ENCODE results near the gene SPTBN1. TPM values are rescaled to one million over a fixed set of nuclear protein-coding genes. Genes with fewer than 3 reads are reported as not detected.

The SPTBN1 gene
- total and polyA plus RNA-seq, 2 of the 13 experiments (the other 11 are each of a cell fraction or from before 2014, with no cell fraction given): 123 to 299 TPM

DNA sequence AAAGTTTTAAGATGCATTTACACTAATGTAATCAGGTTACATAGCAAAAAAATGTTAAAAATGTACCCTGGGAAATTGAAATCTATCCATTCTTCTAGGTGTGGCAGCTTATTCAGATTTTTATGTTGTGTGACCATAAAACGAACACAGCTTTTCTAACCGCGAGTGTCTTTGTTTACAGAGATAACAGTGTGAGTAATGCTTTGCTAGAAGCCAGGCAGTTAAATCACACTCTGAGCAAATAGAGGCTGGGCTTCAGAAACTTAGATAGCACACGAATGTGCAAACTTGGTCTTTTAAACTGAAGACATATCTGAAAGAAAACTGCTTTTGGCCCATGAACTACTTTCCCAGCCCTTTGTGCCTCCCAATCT is 116.1 kb downstream of the SPTBN1 start (continued):
- TF ChIP-seq, protein P1, sequence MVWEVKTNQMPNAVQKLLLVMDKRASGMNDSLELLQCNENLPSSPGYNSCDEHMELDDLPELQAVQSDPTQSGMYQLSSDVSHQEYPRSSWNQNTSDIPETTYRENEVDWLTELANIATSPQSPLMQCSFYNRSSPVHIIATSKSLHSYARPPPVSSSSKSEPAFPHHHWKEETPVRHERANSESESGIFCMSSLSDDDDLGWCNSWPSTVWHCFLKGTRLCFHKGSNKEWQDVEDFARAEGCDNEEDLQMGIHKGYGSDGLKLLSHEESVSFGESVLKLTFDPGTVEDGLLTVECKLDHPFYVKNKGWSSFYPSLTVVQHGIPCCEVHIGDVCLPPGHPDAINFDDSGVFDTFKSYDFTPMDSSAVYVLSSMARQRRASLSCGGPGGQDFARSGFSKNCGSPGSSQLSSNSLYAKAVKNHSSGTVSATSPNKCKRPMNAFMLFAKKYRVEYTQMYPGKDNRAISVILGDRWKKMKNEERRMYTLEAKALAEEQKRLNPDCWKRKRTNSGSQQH (CRISPR knock-in tag; IDR thresholded peaks at IDR 0.05; ENCODE audit: low read depth): 0 out of 2 replicates have a peak, but pooled peaks have one; percentile 49
- TF ChIP-seq ZNF136 (CRISPR knock-in tag; IDR thresholded peaks at IDR 0.05; ENCODE audit: low read depth): no peak
- 0 out of 2 replicates have a peak, but pooled peaks have one; percentile 11 for TF ChIP-seq ZMAT3 (CRISPR knock-in tag; conservative IDR thresholded peaks at IDR 0.05)
- no peak for TF ChIP-seq ARID2 (CRISPR knock-in tag; IDR thresholded peaks at IDR 0.05; ENCODE audit: borderline replicate concordance)
- TF ChIP-seq, protein P2, sequence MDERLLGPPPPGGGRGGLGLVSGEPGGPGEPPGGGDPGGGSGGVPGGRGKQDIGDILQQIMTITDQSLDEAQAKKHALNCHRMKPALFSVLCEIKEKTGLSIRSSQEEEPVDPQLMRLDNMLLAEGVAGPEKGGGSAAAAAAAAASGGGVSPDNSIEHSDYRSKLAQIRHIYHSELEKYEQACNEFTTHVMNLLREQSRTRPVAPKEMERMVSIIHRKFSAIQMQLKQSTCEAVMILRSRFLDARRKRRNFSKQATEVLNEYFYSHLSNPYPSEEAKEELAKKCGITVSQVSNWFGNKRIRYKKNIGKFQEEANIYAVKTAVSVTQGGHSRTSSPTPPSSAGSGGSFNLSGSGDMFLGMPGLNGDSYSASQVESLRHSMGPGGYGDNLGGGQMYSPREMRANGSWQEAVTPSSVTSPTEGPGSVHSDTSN (CRISPR knock-in tag; IDR thresholded peaks at IDR 0.05): no peak
- TF ChIP-seq FOXJ3 (CRISPR knock-in tag; IDR thresholded peaks at IDR 0.05; ENCODE audit: borderline replicate concordance): peak; percentile 85; the same call in 1 of the 2 replicates
- TF ChIP-seq ZNF460 (CRISPR knock-in tag; IDR thresholded peaks at IDR 0.05; ENCODE audit: borderline replicate concordance): no peak
- TF ChIP-seq, protein P3, sequence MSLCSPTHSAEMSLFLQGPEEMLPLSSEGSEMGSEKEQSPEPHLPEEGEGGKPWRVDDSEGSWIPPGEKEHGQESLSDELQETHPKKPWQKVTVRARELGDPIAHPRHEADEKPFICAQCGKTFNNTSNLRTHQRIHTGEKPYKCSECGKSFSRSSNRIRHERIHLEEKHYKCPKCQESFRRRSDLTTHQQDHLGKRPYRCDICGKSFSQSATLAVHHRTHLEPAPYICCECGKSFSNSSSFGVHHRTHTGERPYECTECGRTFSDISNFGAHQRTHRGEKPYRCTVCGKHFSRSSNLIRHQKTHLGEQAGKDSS (CRISPR knock-in tag; IDR thresholded peaks at IDR 0.05; ENCODE audit: borderline replicate concordance, low read depth): no peak
- TF ChIP-seq ZIK1 (CRISPR knock-in tag; IDR thresholded peaks at IDR 0.05; ENCODE audit: borderline replicate concordance, low read depth): no peak
- TF ChIP-seq ZNF577 (CRISPR knock-in tag; IDR thresholded peaks at IDR 0.05; ENCODE audit: borderline replicate concordance, low read depth): no peak
- TF ChIP-seq ZNF564 (CRISPR knock-in tag; IDR thresholded peaks at IDR 0.05): no peak
- TF ChIP-seq DNMT3B (CRISPR knock-in tag; conservative IDR thresholded peaks at IDR 0.05): no peak
- peak; percentile 73; the same call in 1 of the 2 replicates for TF ChIP-seq ZKSCAN8 (CRISPR knock-in tag; IDR thresholded peaks at IDR 0.05; ENCODE audit: borderline replicate concordance)
- peak; percentile 88 for TF ChIP-seq DPF2 (CRISPR knock-in tag; IDR thresholded peaks at IDR 0.05; ENCODE audit: borderline replicate concordance, low read depth)
- peak; percentile 77 for TF ChIP-seq IRF2 (CRISPR knock-in tag; IDR thresholded peaks at IDR 0.05)
- TF ChIP-seq KMT2A (CRISPR knock-in tag; IDR thresholded peaks at IDR 0.05): peak; percentile 83; the same call in 1 of the 2 replicates
- TF ChIP-seq ZBTB20 (CRISPR knock-in tag; IDR thresholded peaks at IDR 0.05; ENCODE audit: borderline replicate concordance, low read depth): peak; percentile 91; the same call in 1 of the 2 replicates
- TF ChIP-seq ZNF703 (CRISPR knock-in tag; IDR thresholded peaks at IDR 0.05; ENCODE audit: borderline replicate concordance): no peak
- peak; percentile 86 for TF ChIP-seq NCOA2 (CRISPR knock-in tag; IDR thresholded peaks at IDR 0.05)
- TF ChIP-seq SRSF9 (IDR thresholded peaks at IDR 0.05; ENCODE audit: borderline replicate concordance, insufficient read depth, low read depth, low read length, poor library complexity, severe bottlenecking): no peak
- TF ChIP-seq, protein P4, sequence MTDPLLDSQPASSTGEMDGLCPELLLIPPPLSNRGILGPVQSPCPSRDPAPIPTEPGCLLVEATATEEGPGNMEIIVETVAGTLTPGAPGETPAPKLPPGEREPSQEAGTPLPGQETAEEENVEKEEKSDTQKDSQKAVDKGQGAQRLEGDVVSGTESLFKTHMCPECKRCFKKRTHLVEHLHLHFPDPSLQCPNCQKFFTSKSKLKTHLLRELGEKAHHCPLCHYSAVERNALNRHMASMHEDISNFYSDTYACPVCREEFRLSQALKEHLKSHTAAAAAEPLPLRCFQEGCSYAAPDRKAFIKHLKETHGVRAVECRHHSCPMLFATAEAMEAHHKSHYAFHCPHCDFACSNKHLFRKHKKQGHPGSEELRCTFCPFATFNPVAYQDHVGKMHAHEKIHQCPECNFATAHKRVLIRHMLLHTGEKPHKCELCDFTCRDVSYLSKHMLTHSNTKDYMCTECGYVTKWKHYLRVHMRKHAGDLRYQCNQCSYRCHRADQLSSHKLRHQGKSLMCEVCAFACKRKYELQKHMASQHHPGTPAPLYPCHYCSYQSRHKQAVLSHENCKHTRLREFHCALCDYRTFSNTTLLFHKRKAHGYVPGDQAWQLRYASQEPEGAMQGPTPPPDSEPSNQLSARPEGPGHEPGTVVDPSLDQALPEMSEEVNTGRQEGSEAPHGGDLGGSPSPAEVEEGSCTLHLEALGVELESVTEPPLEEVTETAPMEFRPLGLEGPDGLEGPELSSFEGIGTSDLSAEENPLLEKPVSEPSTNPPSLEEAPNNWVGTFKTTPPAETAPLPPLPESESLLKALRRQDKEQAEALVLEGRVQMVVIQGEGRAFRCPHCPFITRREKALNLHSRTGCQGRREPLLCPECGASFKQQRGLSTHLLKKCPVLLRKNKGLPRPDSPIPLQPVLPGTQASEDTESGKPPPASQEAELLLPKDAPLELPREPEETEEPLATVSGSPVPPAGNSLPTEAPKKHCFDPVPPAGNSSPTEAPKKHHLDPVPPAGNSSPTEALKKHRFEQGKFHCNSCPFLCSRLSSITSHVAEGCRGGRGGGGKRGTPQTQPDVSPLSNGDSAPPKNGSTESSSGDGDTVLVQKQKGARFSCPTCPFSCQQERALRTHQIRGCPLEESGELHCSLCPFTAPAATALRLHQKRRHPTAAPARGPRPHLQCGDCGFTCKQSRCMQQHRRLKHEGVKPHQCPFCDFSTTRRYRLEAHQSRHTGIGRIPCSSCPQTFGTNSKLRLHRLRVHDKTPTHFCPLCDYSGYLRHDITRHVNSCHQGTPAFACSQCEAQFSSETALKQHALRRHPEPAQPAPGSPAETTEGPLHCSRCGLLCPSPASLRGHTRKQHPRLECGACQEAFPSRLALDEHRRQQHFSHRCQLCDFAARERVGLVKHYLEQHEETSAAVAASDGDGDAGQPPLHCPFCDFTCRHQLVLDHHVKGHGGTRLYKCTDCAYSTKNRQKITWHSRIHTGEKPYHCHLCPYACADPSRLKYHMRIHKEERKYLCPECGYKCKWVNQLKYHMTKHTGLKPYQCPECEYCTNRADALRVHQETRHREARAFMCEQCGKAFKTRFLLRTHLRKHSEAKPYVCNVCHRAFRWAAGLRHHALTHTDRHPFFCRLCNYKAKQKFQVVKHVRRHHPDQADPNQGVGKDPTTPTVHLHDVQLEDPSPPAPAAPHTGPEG (CRISPR knock-in tag; IDR thresholded peaks at IDR 0.05): no peak
- peak; percentile 98 for TF ChIP-seq GATAD2A (CRISPR knock-in tag; IDR thresholded peaks at IDR 0.05)
